BLaER1 treated with 17β-estradiol and CSF1 and Interleukin-3, amounts not matched to agents 10 nM and 100 nM (cell line): ENCODE results near the gene EDC3.
A peak's percentile ranks its signal among the peaks of the same experiment; 100 is the strongest.
"Not testable (repeated sequence)": the region's sequence is repeated elsewhere in the genome, so short reads cannot be mapped to it uniquely, and the experiment has no call there.

Source experiments
- H3K27ac ChIP-seq, 11 experiments: shearing (Covaris generic); formaldehyde crosslinking; 2 replicates each; pipeline ENCODE4 v1.8.1; 2022
- H3K27me3 ChIP-seq, 11 experiments: shearing (Covaris generic); formaldehyde crosslinking; 2 replicates each; pipeline ENCODE4 v1.8.1; 2022
- H3K36me3 ChIP-seq, 11 experiments: shearing (Covaris generic); formaldehyde crosslinking; 2 replicates each; pipeline ENCODE4 v1.8.1; 2022
- H3K4me1 ChIP-seq, 10 experiments: shearing (Covaris generic); formaldehyde crosslinking; 2 replicates each; pipeline ENCODE4 v1.8.1; 2022
- H3K4me2 ChIP-seq, 11 experiments: shearing (Covaris generic); formaldehyde crosslinking; 2 replicates each; pipeline ENCODE4 v1.8.1; 2022
- H3K4me3 ChIP-seq, 10 experiments: shearing (Covaris generic); formaldehyde crosslinking; 2 replicates each; pipeline ENCODE4 v1.8.1; 2022
- H3K9ac ChIP-seq, 11 experiments: shearing (Covaris generic); formaldehyde crosslinking; 2 replicates each; pipeline ENCODE4 v1.8.1; 2022
- H3K9me3 ChIP-seq, 11 experiments: shearing (Covaris generic); formaldehyde crosslinking; replicated peaks in 1 of 11; 2 replicates each; pipeline ENCODE4 v1.8.1; 2022
- H4K20me1 ChIP-seq, 11 experiments: shearing (Covaris generic); formaldehyde crosslinking; 2 replicates each; pipeline ENCODE4 v1.8.1; 2022
- Cebpa-rat ChIP-seq, 11 experiments: shearing (Covaris generic); IDR thresholded peaks; 2 replicates each; pipeline ENCODE4 v1.8.1; 2022

Gene EDC3, protein sequence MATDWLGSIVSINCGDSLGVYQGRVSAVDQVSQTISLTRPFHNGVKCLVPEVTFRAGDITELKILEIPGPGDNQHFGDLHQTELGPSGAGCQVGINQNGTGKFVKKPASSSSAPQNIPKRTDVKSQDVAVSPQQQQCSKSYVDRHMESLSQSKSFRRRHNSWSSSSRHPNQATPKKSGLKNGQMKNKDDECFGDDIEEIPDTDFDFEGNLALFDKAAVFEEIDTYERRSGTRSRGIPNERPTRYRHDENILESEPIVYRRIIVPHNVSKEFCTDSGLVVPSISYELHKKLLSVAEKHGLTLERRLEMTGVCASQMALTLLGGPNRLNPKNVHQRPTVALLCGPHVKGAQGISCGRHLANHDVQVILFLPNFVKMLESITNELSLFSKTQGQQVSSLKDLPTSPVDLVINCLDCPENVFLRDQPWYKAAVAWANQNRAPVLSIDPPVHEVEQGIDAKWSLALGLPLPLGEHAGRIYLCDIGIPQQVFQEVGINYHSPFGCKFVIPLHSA

GRCh38 chr15:74695597-74696397, at the start of gene EDC3:
Gene EDC3 (minus strand): TSS chr15:74696024. CDS start chr15:74675124, 20,900 bp downstream.
- H3K9ac ChIP-seq = peak within 1 kb of the TSS; percentile 85 to 92 (median 88)
- peak within 1 kb of the TSS; percentile 74 to 91 (median 85) for H3K4me3 ChIP-seq
- no peak for TF ChIP-seq Cebpa-rat (IDR thresholded peaks at IDR 0.05)
- H3K27me3 ChIP-seq = no peaks in the 10 kb centered on the region
- peak within 1 kb of the TSS; percentile 79 to 89 (median 84) for H3K27ac ChIP-seq
- peak within 1 kb of the TSS; percentile 88 to 98 (median 91) for H3K4me2 ChIP-seq
- H4K20me1 ChIP-seq = peaks cover 0 to 31% (median 3%) of the 10 kb centered on the region in 11 experiments; a peak in 8 of 22 replicates
- H3K4me1 ChIP-seq = peaks cover 21 to 35% (median 30%) of the 10 kb centered on the region in 10 experiments
- peaks cover 0 to 8% (median 0%) of the 10 kb centered on the region in 11 experiments; a peak in 5 of 22 replicates for H3K36me3 ChIP-seq
- H3K9me3 ChIP-seq = no peaks in the 10 kb centered on the region

GRCh38 chr15:74742422-74742821, 46.6 kb upstream of the EDC3 start:
- TF ChIP-seq Cebpa-rat (IDR thresholded peaks at IDR 0.05) = no peak
- 0 out of 20 replicates have a peak overlapping the region, but pooled peaks of 1 of the 10 experiments have one; percentile 14 for H3K4me3 ChIP-seq
- H3K4me2 ChIP-seq = no peak overlapping the region
- 0 out of 20 replicates have a peak, but pooled peaks cover 0 to 4% (median 0%) of the 10 kb centered on the region in 10 experiments for H3K4me1 ChIP-seq
- peaks cover 52 to 71% (median 64%) of the 10 kb centered on the region in 11 experiments for H3K9me3 ChIP-seq
- no peak overlapping the region for H3K9ac ChIP-seq
- no peaks in the 10 kb centered on the region for H3K27me3 ChIP-seq
- H3K27ac ChIP-seq = no peak overlapping the region
- no peaks in the 10 kb centered on the region for H4K20me1 ChIP-seq
- H3K36me3 ChIP-seq = no peaks in the 10 kb centered on the region; a peak in 1 of 22 replicates

DNA sequence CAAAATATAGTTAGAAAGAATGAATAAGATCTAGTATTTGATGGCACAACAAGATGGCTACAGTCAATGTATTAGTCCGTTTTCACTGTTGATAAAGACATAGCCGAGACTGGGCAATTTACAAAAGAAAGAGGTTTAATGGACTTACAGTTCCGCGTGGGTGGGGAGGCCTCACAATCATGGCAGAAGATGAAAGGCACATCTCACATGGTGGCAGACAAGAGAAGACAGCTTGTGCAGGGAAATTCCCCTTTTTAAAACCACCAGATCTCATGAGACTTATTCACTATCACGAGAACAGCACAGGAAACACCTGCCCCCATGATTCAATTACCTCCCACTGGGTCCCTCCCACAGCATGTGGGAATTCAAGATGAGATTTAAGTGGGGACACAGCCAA, 42.4 kb upstream of the EDC3 start:
- not testable (repeated sequence) for H3K4me2 ChIP-seq, H3K36me3 ChIP-seq, H3K27me3 ChIP-seq, H3K9ac ChIP-seq, H4K20me1 ChIP-seq, H3K4me1 ChIP-seq
- Histone ChIP-seq H3K27ac (peak overlapping the region in 3 of 11 experiments; percentile 4 to 41 (median 37); a peak in 3 of 22 replicates), H3K4me3 (peak overlapping the region in 1 of 10 experiments; percentile 39; a peak in 2 of 20 replicates), H3K9me3 (peaks cover 65 to 90% (median 77%) of the 10 kb centered on the region in 11 experiments)

DNA sequence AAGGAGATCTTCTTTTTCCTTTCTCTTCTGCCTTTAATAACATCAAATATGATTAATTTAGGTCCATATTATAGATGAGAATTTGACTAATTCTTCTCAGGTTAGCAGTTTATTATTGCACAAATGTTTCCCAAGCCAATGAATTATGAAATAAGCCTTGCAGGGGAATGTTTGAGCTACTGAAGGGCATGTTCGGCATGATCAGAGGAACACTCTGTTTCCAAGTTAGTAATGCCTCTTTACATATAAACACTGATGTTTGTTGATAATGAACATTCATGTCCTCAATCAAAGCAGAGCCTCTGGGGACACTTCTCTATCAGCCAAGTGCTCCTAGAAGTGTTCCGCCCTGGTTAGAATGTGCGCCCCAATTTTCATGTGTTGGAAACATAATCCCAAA, 39.5 kb upstream of the EDC3 start:
- Histone ChIP-seq H3K4me1 (0 out of 20 replicates have a peak, but pooled peaks cover 0 to 4% (median 0%) of the 10 kb centered on the region in 10 experiments), H3K9ac (no peak overlapping the region), H3K4me3 (no peak overlapping the region), H3K27ac (no peak overlapping the region), H3K36me3 (no peaks in the 10 kb centered on the region; a peak in 1 of 22 replicates), H3K9me3 (peaks cover 42 to 62% (median 49%) of the 10 kb centered on the region in 11 experiments), H3K27me3 (no peaks in the 10 kb centered on the region), H4K20me1 (no peaks in the 10 kb centered on the region), H3K4me2 (no peak overlapping the region)
- TF ChIP-seq Cebpa-rat (IDR thresholded peaks at IDR 0.05) = no peak

DNA sequence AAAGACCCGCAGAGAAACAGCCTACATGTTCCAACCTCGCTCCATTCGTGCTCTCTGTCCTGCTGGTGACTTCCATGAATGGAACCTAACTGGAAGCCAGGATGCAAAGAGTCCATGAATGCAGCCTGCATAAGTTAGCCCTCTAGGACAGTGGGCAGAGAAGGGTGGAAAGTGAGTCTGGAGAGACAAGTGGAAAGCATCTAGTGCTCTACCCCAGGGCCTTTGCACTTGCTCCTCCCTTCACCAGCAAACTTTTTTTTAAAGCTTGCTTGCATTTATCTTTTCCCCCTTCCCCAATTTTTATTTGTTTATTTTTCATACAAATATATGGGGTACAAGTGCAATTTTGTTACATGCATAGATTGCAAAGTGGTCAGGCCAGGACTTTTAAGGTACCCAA, 37.4 kb upstream of the EDC3 start:
- Histone ChIP-seq H3K9me3 (peaks cover 21 to 42% (median 30%) of the 10 kb centered on the region in 11 experiments), H3K4me3 (no peak overlapping the region), H3K27me3 (peaks cover 0 to under 1% (median 0%) of the 10 kb centered on the region in 11 experiments; a peak in 2 of 22 replicates), H3K4me2 (no peak overlapping the region), H3K27ac (no peak overlapping the region), H3K9ac (no peak overlapping the region), H3K36me3 (no peaks in the 10 kb centered on the region), H4K20me1 (no peaks in the 10 kb centered on the region), H3K4me1 (no peaks in the 10 kb centered on the region)
- TF ChIP-seq Cebpa-rat (IDR thresholded peaks at IDR 0.05) = no peak

DNA sequence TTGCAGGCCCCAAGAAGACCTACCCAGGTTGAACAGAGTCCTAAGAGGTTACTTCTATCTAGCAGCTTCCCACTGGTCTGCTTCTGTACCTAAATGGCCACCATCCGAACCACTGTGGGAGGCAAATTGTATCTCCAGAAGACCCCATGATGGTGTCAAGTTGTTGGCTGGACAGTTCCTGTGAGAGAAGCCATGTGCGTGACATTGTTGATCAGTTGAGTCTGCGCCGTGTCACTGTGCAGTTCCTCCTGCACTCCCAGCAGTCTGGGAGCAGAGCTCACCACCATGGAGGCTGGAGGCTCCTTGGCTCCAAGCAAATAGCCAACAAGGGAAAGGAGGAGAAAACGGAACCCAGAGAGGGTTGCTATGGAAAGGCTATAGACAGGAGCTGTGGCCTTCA, 37.0 kb upstream of the EDC3 start:
- Histone ChIP-seq H3K27ac (no peak overlapping the region), H3K27me3 (peaks cover 1 to 5% (median 3%) of the 10 kb centered on the region in 11 experiments; a peak in 21 of 22 replicates), H4K20me1 (no peaks in the 10 kb centered on the region), H3K36me3 (no peaks in the 10 kb centered on the region), H3K9me3 (peaks cover 17 to 40% (median 25%) of the 10 kb centered on the region in 11 experiments), H3K4me1 (no peaks in the 10 kb centered on the region), H3K4me3 (no peak overlapping the region), H3K4me2 (no peak overlapping the region), H3K9ac (no peak overlapping the region)
- no peak for TF ChIP-seq Cebpa-rat (IDR thresholded peaks at IDR 0.05)

GRCh38 chr15:74730619-74731316, 34.9 kb upstream of the EDC3 start:
- Histone ChIP-seq H3K4me3 (no peak overlapping the region), H4K20me1 (no peaks in the 10 kb centered on the region), H3K27ac (no peak overlapping the region), H3K27me3 (peaks cover 22 to 26% (median 24%) of the 10 kb centered on the region in 11 experiments), H3K36me3 (no peaks in the 10 kb centered on the region), H3K4me1 (peaks cover 0 to 12% (median 8%) of the 10 kb centered on the region in 10 experiments; a peak in 15 of 20 replicates), H3K4me2 (no peak overlapping the region), H3K9me3 (peaks cover 0 to 29% (median 5%) of the 10 kb centered on the region in 11 experiments; a peak in 18 of 22 replicates), H3K9ac (no peak overlapping the region)
- no peak for TF ChIP-seq Cebpa-rat (IDR thresholded peaks at IDR 0.05)

DNA sequence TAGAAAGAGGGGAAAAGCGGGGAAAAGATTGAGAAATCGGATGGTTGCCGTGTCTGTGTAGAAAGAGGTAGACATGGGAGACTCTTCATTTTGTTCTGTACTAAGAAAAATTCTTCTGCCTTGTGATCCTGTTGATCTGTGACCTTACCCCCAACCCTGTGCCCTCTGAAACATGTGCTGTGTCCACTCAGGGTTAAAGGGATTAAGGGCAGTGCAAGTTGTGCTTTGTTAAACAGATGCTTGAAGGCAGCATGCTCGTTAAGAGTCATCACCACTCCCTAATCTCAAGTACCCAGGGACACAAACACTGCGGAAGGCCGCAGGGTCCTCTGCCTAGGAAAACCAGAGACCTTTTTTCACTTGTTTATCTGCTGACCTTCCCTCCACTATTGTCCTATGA, 33.5 kb upstream of the EDC3 start:
- Histone ChIP-seq H3K27me3 (peaks cover 35 to 40% (median 38%) of the 10 kb centered on the region in 11 experiments), H3K4me1 (peaks cover 0 to 13% (median 10%) of the 10 kb centered on the region in 10 experiments; a peak in 15 of 20 replicates), H3K9me3 (peaks cover 0 to 15% (median 0%) of the 10 kb centered on the region in 11 experiments; a peak in 6 of 22 replicates)
- not testable (repeated sequence) for H3K4me3 ChIP-seq, H3K4me2 ChIP-seq, H3K27ac ChIP-seq, H3K9ac ChIP-seq, H4K20me1 ChIP-seq, H3K36me3 ChIP-seq

DNA sequence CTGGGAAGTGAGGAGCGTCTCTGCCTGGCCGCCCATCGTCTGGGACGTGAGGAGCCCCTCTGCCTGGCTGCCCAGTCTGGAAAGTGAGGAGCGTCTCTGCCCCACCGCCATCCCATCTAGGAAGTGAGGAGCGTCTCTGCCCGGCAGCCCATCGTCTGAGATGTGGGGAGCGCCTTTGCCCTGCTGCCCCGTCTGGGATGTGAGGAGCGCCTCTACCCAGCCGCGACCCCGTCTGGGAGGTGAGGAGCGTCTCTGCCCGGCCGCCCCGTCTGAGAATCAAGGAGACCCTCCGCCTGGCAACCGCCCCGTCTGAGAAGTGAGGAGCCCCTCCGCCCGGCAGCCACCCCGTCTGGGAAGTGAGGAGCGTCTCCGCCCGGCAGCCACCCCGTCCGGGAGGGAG, 32.9 kb upstream of the EDC3 start:
- H3K4me3 ChIP-seq, H3K36me3 ChIP-seq, H3K9ac ChIP-seq, H4K20me1 ChIP-seq, H3K27ac ChIP-seq, H3K4me2 ChIP-seq: not testable (repeated sequence)
- H3K4me1 ChIP-seq = peaks cover 0 to 13% (median 10%) of the 10 kb centered on the region in 10 experiments; a peak in 15 of 20 replicates
- peaks cover 0 to 12% (median 0%) of the 10 kb centered on the region in 11 experiments; a peak in 6 of 22 replicates for H3K9me3 ChIP-seq
- H3K27me3 ChIP-seq = peaks cover 35 to 46% (median 42%) of the 10 kb centered on the region in 11 experiments
